Hepatocyte (in vitro differentiated cells): ENCODE data around the gene RNF166.

ENCODE experiments used
- CTCF ChIP-seq: fragments of 200-600 bp; sonication (generic); IDR thresholded peaks from 2 replicates; pipeline ENCODE4 v1.5.1; 2016; ENCODE audit warnings: antibody characterized with exemption, mild to moderate bottlenecking; ENCODE audit not compliant: poor library complexity
- EZH2 ChIP-seq: fragments of 200-600 bp; sonication (generic); IDR thresholded peaks from 2 replicates; pipeline ENCODE4 v1.6.1; 2016; ENCODE audit warnings: antibody characterized with exemption, mild to moderate bottlenecking, borderline replicate concordance
- EZH2phosphoT487 ChIP-seq: fragments of 200-600 bp; sonication (generic); IDR thresholded peaks from one replicate; pipeline ENCODE4 v1.6.1; 2018; ENCODE audit warnings: antibody characterized with exemption, mild to moderate bottlenecking, low read depth, moderate library complexity; ENCODE audit not compliant: unreplicated experiment, severe bottlenecking

GRCh38 chr16:88740727-88741055 lies 34.5 kb upstream of the RNF166 start:
- no peak for TF ChIP-seq CTCF
- no peak for TF ChIP-seq EZH2
- no peak for TF ChIP-seq EZH2phosphoT487
